HG03045 (cell line): Measurements from ENCODE around the gene BRD2.

ENCODE experiments used
- ATAC-seq: cut with Tn5 transposase; IDR thresholded peaks from one replicate; pipeline ENCODE4 v1.9.1; 2021; ENCODE audit warnings: mild to moderate bottlenecking, moderate library complexity; ENCODE audit not compliant: unreplicated experiment

BRD2 gene

DNA sequence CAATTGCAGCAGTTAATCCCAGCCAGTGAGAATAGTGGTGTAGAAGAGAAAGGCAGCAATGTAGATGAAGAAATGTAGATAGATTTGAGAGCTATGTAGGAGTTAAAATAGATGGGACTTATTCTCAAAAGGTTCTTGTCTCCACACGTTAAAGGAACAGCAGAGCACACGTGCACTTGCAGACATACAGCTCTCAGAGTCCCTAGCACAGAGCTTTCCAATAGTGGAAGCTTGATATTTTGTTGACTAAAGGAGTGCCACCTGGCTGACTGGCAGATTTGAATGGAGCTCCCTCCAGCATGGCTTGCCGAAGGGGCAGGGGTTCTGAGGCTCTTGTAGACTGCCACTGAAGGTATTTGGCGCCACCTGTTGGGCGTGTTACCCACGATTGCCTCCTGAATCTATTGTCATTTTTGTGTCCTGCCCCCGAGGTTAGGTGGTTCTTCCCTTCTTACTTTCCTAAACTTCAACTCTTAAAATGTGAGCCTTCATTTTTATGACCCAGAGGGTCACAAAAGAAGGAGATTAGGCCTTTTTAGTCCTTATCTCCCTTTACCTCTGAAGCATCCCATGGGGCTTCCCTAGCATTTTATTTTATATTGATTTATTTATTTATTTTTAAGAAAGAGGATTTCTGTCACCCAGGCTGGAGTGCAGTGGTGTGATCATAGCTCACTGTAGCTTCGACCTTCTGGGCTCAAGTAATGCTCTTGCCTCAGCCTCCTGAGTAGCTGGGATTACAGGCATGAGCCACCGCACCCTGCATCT, 16.4 kb downstream of the BRD2 start:
- ATAC-seq: no peak

DNA sequence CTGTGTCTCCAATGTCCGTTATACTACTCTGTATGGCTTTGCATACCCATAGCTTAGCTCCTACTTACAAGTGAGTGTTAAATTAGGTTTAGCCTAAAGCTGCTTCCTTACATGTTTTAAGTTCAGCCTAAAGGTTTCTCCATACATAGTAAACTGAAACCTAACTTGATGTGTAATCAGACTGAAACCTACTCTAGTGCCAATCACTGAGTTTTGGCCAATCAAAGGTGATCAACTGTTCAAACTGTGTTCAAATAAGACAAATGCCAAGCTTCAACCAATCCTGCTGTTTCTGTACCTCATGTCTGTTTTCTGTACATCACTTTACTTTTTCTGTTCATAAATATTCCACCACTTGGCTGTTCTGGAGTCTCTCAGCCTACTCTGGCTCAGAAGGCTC, 21.0 kb downstream of the BRD2 start:
- no peak for ATAC-seq

DNA sequence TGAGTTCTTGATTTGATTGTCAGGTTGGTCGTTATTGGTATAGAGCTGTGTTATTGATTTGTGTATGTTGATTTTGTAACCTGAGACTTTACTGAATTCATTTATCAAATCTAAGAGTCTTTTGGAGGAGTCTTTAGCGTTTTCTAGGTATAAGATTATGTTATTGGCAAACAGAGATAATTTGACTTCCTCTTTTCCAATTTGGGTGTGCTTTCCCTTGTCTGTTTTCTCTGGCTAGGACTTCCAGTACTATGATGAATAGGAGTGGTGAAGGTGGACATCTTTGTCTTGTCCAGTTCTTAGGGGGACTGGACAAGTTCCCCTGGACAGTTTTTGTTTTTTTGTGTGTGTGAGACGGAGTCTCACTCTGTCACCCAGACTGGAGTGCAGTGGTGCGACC, 23.6 kb downstream of the BRD2 start:
- ATAC-seq: no peak

DNA sequence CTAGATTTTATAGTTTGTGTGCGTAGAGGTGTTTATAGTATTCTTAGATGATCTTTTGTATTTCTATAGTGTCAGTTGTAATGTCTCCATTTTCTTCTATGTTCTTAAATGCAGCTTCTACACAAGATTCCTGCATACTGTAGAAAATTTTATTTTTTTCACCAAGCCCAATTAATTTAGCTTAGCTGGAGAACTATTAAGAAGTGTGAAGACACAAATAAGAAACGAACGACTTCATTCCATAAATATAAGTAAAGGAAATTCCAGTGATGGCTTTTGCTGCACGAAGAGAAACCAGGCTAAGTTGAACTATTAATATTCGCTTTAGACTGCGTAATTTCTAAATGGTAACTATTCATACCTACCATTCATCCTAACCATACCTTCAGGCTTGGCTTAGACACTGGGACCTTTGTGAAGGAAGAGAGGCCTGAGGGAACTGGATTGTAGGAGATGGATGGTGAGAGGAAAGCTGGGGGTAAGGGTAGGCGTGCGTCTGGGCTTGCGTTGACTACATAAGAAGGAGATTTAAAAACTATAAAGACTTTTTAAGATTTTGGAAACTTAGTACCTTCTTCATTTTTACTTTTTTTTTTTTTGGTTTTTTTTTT, 25.1 kb downstream of the BRD2 start:
- no peak for ATAC-seq

DNA sequence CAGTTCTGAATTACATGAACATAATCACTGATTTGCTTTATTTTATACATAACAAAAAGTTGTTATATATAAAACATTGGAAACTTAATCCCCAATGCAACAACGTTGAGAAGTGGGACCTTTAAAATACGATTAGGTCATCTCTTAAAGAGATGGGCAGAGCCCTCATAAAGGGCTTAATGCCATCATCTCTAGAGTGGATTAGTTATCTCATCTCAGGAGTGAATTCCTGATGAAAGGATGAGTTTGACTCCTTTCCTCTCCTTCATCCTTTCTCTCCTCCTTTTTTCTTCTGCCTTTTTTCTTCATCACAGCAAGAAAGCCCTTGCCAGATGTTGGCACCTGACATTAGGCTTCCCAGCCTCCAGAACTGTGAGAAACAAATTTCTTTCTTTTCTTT, 27.1 kb downstream of the BRD2 start:
- ATAC-seq: no peak

DNA sequence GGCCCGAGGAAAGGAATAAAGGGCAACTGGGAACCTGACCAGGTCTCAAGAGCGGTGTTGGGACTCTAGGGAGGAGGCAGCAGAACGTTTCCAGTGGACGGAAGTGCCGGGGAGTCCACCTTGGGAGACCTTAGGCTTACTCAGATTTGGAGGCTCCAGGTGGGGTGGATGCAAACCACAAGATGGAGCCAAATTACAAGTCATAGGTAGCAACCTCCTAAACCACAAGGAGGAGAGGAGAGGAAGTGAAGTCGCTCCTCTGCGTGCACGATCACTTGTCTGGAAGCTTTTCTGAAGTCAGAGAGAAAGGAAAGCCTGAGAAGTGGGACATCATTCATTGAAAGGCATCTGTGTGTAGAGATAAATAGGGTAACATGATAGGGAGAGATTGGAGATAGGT, 31.7 kb downstream of the BRD2 start:
- ATAC-seq: no peak

DNA sequence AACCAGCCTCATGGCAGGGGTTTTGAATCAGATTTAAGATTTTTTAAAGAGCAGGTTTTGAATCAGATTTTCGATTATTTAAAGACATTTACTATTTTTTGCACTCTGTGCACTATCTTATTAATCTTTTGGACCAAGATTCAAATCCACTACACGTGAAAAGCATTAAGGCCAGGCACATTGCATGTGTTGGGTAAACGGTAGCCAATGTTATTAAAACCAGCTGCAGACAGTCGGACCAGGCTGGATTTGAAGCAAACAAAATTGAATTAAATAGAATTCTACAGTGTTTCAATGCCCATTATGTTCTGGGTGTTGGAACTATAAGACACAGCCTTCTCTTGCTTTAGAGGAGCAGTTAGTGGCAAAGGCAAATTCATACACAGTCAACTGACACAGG, 33.3 kb downstream of the BRD2 start:
- ATAC-seq: no peak

DNA sequence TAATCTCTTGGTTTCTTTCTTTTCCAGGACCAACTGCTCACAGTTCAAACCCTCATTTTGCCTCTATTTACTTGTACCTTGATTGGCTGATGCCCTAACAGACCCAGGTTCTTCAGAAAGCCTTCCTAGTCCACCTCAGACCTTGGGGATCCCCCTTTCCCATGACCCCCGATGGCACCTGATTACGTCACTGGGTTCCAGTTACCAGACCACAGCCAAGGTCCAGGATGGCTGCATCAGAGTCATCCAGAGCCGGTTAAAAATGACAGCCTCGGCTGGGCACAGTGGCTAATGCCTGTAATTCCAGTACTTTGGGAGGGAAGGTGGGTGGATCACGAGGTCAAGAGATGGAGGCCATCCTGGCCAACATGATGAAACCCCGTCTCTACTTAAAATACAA, 36.5 kb downstream of the BRD2 start:
- no peak for ATAC-seq

DNA sequence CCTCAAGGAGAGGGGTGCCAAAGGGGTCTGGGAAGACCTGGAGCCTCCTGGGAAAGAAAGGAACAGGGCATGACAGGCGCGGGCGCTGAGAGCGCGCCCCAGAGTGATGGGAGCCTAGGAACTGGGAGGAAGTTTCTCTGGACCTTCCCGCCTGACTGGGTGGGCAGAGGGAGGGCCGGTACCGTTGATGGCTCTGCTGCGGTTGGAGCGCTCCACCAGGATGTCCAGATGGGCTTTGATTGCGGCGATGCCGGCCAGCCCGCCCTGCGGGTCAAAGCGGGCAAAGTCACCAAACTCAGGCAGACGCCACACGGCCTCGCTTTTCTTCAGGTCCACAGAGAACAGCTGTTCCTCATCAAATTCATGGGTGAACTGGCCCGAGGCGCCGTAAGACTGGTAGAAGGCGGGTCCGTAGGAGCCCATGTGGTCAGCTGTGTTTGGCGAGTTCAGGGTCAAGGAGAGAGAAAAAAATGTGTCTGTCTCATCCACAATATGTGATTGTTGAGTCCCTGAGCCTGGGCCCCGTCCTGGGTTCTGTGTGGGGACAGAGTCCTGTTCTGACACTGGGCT, 39.5 kb downstream of the BRD2 start:
- ATAC-seq: no peak

DNA sequence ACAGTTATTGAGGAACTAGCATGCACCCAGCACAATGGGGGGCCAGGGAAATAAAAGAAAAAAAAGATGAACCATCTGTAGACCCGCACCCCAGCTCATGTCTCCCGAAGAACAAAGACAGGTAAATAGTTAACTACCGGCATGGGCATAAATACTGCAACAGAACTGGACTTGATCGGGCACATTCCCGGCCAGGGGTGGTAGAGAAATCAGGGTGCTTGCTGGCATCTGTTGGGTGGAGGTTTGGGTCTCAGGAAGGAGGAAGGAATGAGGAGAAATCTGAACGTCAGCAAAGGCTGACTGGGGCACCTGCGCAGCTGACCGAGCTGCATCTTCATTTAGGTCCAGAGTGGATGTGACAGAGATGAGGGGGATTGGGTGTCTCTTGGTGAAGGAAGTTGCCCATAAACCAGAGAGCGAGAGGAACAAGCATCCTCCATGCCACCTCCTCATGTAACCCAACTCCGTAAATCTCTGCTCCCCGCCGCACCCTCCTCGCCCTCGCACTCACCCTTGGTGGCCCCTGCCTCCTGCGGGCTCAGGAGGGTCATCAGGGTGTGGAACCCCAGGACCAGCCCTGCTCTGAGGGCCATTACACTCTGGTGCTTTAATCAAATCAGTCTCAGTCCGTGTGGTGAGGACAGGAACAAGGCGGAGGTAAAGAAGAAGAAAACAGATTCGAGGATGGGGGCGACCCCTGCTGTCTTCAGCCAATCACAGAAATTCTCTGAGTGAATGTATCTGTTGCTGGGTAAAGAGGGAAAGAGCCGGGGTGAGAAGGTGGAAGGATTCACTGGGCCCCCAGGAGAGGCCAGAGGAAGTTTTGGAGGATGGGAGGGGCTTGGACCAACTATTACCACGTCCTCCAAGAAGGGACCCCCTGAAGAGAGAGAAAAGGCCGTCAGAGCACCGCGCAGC, 40.8 kb downstream of the BRD2 start, which contains the start of gene HLA-DOA:
Gene HLA-DOA (minus strand): TSS at position 648 of the 918 bp plus-strand sequence.
- peak; percentile 85 for ATAC-seq

DNA sequence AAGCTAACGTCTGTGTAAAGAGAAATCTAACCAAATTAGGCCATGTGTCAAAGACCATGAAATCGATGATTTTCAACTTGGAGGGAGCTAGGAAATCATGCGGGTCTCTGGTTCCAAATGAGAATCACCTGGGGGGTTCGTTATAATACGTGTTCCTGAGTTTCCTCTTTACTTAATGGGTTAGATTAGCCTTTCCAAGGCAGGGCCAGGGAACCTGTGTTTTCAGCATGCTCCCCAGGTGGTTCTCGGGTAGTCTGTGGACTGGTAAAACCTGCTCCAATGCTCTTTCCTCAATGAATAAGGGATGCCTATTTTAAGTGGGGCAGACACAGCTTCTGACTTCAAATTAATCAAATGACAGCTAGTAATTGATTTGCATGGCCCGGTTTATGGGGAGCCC, 42.0 kb downstream of the BRD2 start:
- no peak for ATAC-seq

DNA sequence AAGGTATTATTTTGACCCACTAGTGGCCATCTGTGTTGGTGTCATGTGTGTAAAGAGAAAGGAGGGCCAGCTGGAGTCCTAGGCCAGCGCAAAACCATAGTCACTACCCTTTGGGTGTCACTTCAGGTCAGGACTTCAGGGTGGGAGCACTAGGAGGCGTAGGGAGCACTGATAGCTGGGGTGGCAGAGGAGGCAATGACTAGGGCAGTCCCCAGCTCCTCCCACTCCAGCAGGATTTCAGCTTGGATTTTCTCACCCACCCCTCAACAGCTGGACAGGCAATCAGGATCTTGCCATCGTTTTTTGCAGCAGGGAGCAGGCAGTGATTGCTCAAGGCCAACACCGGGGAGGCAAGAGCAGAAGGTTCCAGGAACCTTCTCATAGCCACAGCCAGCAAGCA, 45.2 kb downstream of the BRD2 start:
- ATAC-seq: no peak

DNA sequence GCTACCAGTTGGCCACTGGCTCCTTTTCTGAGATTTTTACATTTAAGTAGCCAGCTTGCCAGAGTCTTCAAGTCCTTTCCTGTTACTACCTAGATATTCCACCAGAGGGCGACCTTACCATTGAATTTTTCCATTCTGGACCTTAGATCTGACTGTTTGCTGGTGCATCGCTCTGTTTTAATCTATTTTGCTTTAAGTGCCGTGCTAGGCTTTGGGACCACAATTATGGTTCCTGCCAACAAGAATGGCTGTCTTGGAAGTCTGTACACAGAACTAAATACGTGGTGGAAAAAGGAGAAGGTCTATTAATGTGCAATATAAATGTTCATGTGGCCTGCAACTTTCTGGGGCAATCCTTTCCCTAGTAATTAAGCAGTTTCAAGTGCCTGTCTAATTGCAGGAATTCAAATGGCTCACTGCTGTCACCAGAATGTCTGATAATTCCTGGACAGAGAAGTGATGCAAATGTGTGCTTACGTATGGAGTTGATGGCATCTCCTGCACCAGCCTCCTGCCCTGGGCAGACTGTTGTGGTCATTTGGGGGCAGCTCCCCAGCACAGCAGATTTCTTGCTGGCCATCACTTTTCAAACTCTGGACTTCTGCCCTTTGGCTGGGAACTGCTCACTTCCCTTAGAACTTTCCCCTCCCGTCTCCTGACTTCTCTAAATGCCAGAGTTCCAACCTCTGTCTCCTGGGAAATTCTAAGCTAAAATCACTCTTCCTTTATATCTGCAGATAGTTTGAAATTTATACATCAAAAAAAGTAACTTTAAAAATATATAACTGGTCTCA, 46.6 kb downstream of the BRD2 start:
- no peak for ATAC-seq

DNA sequence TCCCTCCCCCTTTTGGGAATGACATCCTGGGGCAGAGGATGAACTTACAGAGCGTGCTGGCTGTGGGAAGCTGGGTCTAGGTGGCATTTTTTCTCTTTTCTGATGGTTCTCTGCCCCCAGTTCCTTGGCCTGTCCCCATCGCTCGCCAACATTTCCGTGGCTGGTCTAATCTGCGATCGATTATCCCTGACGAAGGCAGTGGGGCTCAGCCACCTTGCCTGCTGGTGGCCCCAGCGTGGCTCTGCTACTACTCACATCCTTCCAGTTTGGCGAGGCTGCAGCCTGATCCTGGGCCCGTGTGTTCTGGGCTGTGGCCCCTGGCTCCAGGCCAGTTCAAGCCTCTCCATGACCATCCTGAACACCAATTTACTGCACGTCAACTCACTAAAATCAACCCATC, 47.4 kb downstream of the BRD2 start:
- ATAC-seq: no peak

DNA sequence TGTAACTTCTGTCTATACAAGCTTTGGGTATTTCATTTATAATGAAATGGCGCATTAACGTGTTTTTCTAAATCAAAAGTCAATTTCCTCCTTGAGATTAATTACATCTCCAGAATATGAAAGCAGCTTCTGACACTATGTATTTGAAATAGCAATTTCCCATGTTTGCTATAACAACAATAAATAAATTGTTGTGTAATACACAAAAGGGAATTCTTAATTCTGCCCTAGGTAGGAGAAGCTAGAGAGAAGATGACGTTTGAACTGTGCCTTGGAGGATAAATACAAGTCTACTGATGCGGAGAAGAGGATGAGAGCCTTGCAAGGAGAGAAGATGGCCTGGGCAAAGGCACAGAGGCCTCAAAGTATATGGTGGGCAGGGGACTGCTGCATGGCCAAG, 48.6 kb downstream of the BRD2 start:
- ATAC-seq: no peak

DNA sequence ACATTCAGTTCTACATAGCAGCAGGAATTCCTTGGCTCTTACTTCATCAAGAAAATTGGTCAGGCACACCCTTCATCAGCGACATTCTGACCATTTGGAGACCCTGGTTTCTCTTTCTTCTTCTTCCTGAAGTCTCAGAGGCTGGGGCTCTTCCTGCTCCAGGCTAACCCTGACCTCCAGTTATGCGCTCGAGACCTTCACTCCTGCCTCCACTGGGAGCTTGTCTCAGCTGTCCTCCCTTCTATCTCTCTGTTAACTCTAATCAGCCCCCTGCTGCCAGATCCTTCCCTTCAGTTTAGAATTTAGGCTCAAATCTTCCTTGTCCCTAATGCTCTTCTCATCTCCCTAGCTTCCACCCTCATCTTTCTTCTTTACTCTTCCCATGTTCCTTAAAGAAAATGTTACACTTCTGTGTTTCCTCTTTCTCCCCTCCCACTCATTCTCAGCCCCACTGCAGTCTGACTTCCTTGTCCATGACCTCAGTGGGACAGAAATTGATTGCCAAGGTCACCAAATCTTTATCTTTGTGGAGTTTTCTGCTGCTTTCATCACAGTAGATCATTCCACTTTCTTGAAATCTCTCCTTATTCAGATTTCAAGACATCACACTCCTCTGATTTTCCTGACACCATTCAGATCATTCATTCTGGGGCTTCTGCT, 49.4 kb downstream of the BRD2 start:
- no peak for ATAC-seq

DNA sequence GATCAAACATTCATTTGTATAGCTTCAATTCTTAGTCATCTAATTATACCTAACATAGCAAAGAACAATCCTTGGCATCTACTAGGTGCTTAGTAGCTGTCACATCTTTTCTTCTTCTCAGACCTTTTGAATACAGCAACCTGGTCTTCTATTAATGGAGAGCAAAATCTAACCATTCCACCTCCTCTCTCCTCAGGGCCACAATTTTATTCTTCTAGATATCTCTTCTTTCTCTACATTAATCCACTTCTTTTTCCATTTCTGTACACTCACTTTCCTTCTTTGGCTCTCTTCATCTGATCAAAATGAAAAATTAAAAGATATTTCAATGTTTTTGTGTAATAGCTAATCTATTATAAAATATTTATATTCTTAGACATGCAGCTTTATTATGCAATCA, 50.0 kb downstream of the BRD2 start:
- no peak for ATAC-seq

DNA sequence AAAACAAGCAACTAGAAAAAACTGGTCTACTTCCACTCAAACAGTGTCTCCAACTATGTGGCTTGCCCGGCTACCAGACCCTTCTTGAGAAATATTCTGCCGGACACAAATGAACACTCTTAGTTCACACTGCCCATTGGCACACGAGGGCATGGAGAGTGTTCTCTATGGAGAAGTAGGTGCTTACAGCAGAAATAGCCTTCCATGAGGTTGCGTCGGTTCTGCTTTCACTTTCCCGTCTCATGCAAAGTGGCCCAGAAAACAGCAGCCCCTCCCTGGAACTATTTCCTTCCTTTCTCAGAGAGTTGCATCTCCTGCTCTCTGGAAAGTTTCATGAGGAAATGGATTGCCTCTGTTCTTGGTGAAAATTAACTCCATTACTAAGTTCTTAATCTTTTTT, 50.5 kb downstream of the BRD2 start:
- peak; percentile 70 for ATAC-seq

DNA sequence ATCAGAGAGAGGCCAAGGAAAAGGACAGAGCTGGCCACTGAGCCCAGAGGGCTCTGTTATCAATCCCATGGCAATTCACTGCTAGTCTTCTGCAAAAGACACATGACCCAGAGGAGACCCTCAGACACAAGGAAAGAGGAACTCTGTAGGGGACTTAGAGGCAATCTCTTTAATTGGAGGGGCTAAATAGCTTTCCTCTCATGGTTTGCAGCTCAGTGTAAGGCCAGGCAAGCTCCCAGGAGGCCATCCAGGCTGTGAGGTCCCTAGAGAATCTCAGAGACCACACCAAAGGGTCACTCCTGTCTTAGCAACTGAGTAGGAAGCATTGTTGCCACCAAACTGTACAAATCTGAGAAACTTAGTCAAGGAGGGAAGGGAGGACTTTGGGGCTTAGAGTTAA, 51.0 kb downstream of the BRD2 start:
- no peak for ATAC-seq

DNA sequence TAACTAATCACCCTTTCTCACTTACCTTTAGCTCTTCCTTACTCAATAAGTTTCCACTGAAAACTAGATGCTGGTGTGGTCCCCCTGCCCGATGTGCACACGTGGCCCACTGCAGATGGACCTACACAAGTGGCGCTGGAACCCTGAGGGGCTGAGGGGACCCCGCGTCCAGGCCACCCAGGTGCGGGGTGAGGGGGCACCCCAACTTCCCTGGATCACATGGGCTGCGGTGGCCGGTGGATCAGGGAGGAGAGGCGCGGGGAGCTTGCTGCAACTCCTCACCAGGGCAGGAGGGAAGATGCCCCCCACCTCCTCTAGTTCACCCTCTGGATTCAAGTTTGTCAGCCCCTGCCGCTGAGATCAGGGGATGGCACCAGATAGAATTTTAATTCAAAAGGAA, 53.5 kb downstream of the BRD2 start:
- no peak for ATAC-seq
